HepG2 (cell line): ENCODE data around the gene GPT2. TPM values are rescaled to one million over a fixed set of nuclear protein-coding genes. Genes with fewer than 3 reads are reported as not detected.

Source experiments
- CREB1 ChIP-seq, 2 experiments: fragments of 450-650 bp in 1 of 2; IDR thresholded peaks; 2 replicates each; pipeline ENCODE4 v1.6.1; 2016 to 2017; ENCODE audit warnings: control low read depth in 1 of 2, mild to moderate bottlenecking in 1 of 2, missing compliant biosample characterization in 1 of 2, missing genetic modification characterization in 1 of 2
- ETV6 ChIP-seq: sonication (generic); formaldehyde crosslinking; conservative IDR thresholded peaks from 2 replicates; pipeline ENCODE4 v1.4.0; 2020; ENCODE audit warnings: missing genetic modification reagents
- FOXA1 ChIP-seq, 2 experiments: fragments of 450-650 bp in 1 of 2; sonication (generic) in 1 of 2; formaldehyde crosslinking in 1 of 2; IDR thresholded peaks; 2 replicates each; pipeline versions ENCODE4 v1.4.0 to v1.6.1; 2016 to 2020; ENCODE audit warnings: missing genetic modification reagents in 1 of 2
- HDAC2 ChIP-seq: sonication (generic); formaldehyde crosslinking; IDR thresholded peaks from 2 replicates; pipeline ENCODE4 v1.4.0; 2020; ENCODE audit warnings: missing genetic modification reagents
- HMG20B ChIP-seq: conservative IDR thresholded peaks from 2 replicates; pipeline ENCODE4 v1.6.1; 2016; ENCODE audit warnings: missing genetic modification reagents, missing compliant biosample characterization
- ZEB1 ChIP-seq: IDR thresholded peaks from 2 replicates; pipeline ENCODE4 v1.6.1; 2012; ENCODE audit warnings: mild to moderate bottlenecking, low read depth, inconsistent platforms; ENCODE audit not compliant: insufficient replicate concordance
- ZNF263 ChIP-seq: sonication (generic); formaldehyde crosslinking; IDR thresholded peaks from 2 replicates; pipeline ENCODE4 v1.4.0; 2020; ENCODE audit warnings: missing genetic modification reagents
- ZNF44 ChIP-seq: sonication (generic); formaldehyde crosslinking; IDR thresholded peaks from 2 replicates; pipeline ENCODE4 v1.5.1; 2020; ENCODE audit warnings: mild to moderate bottlenecking, missing genetic modification reagents
- ZNF564 ChIP-seq: sonication (generic); formaldehyde crosslinking; IDR thresholded peaks from 2 replicates; pipeline ENCODE4 v1.8.1; 2023; ENCODE audit warnings: mild to moderate bottlenecking, missing genetic modification reagents
- ZSCAN22 ChIP-seq: sonication (generic); formaldehyde crosslinking; IDR thresholded peaks from 2 replicates; pipeline ENCODE4 v1.4.0; 2020; ENCODE audit warnings: mild to moderate bottlenecking, missing genetic modification reagents
- polyA plus RNA-seq, 8 experiments: library from polyadenylated mRNA; depleted of rRNA in 3 of 8; stranded (reverse) in 7 of 8; unstranded in 1 of 8; fragments of >200 nt; fragmentation: Illumina TruSeq in 4 of 8; extraction: Trizol in 4 of 8; gene quantifications; 2 replicates each; pipeline versions ENCODE4 v1.2.1 to v1.2.3, GENCODE V29; 2011 to 2016; ENCODE audit warnings: low read depth in 4 of 8, missing spikeins in 1 of 8, mixed read lengths in 1 of 8; ENCODE audit not compliant: insufficient read depth in 1 of 8
- total RNA-seq, 5 experiments: library from RNA; depleted of rRNA; stranded (reverse); fragments of >200 nt; fragmentation: Illumina TruSeq; extraction: Trizol; gene quantifications; 2 replicates each; pipeline ENCODE4 v1.2.3, GENCODE V29; 2016; ENCODE audit warnings: low read depth in 1 of 5
- TF ChIP-seq, protein P1 (sequence below): IDR thresholded peaks from 2 replicates; pipeline ENCODE4 v1.6.1; 2016; ENCODE audit warnings: low read depth, missing genetic modification reagents, missing compliant biosample characterization
- TF ChIP-seq, protein P2 (sequence below): sonication (generic); formaldehyde crosslinking; IDR thresholded peaks from 2 replicates; pipeline ENCODE4 v1.4.0; 2020; ENCODE audit warnings: missing genetic modification reagents, low read depth, mild to moderate bottlenecking, borderline replicate concordance
- TF ChIP-seq, protein P3 (sequence below): sonication (generic); formaldehyde crosslinking; IDR thresholded peaks from 2 replicates; pipeline ENCODE4 v1.9.0; 2021; ENCODE audit warnings: mild to moderate bottlenecking, missing genetic modification reagents
- TF ChIP-seq, protein P4 (sequence below): IDR thresholded peaks from 2 replicates; pipeline ENCODE4 v1.6.1; 2016; ENCODE audit warnings: control low read depth

GPT2 gene
- total and polyA plus RNA-seq, 2 of the 13 experiments (the other 11 are each of a cell fraction or from before 2014, with no cell fraction given), result 138 to 267 TPM

DNA sequence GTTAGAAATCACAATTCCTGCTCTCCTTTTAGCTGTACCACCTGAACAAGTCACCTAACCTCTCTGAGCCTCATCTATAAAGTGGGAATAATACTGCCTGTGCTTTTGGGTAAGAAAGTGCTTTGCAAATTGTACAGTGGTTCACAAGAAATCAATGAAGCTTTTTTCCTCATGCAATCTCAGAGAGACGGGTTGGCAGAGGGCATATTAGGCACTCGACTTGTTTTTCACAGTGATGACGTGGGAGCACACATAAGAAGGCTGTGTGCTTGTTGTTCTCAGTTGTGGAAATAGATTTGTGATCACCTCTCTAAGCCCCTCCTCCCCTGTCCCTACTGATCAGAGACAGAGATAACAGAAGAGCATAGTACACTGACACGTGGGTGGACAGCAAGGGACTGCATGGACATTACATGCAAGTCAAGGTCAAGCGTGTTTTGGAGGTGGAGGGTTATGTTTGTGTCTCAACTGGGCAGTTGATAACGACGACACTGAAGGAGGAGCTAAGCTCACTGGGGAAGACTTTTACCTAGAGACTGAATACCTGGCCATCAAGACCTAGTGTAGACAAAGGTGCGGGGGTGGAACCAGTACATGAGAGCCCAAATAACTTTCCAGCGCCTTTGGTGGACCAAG is 1.7 kb upstream of the GPT2 start (continued):
- TF ChIP-seq, protein P1, sequence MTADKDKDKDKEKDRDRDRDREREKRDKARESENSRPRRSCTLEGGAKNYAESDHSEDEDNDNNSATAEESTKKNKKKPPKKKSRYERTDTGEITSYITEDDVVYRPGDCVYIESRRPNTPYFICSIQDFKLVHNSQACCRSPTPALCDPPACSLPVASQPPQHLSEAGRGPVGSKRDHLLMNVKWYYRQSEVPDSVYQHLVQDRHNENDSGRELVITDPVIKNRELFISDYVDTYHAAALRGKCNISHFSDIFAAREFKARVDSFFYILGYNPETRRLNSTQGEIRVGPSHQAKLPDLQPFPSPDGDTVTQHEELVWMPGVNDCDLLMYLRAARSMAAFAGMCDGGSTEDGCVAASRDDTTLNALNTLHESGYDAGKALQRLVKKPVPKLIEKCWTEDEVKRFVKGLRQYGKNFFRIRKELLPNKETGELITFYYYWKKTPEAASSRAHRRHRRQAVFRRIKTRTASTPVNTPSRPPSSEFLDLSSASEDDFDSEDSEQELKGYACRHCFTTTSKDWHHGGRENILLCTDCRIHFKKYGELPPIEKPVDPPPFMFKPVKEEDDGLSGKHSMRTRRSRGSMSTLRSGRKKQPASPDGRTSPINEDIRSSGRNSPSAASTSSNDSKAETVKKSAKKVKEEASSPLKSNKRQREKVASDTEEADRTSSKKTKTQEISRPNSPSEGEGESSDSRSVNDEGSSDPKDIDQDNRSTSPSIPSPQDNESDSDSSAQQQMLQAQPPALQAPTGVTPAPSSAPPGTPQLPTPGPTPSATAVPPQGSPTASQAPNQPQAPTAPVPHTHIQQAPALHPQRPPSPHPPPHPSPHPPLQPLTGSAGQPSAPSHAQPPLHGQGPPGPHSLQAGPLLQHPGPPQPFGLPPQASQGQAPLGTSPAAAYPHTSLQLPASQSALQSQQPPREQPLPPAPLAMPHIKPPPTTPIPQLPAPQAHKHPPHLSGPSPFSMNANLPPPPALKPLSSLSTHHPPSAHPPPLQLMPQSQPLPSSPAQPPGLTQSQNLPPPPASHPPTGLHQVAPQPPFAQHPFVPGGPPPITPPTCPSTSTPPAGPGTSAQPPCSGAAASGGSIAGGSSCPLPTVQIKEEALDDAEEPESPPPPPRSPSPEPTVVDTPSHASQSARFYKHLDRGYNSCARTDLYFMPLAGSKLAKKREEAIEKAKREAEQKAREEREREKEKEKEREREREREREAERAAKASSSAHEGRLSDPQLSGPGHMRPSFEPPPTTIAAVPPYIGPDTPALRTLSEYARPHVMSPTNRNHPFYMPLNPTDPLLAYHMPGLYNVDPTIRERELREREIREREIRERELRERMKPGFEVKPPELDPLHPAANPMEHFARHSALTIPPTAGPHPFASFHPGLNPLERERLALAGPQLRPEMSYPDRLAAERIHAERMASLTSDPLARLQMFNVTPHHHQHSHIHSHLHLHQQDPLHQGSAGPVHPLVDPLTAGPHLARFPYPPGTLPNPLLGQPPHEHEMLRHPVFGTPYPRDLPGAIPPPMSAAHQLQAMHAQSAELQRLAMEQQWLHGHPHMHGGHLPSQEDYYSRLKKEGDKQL (CRISPR knock-in tag), result peak; percentile 86
- TF ChIP-seq ZNF44 (CRISPR knock-in tag), result no peak
- TF ChIP-seq, protein P2, sequence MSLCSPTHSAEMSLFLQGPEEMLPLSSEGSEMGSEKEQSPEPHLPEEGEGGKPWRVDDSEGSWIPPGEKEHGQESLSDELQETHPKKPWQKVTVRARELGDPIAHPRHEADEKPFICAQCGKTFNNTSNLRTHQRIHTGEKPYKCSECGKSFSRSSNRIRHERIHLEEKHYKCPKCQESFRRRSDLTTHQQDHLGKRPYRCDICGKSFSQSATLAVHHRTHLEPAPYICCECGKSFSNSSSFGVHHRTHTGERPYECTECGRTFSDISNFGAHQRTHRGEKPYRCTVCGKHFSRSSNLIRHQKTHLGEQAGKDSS, result 0 out of 2 replicates have a peak, but pooled peaks have one; percentile 62
- TF ChIP-seq, protein P3, sequence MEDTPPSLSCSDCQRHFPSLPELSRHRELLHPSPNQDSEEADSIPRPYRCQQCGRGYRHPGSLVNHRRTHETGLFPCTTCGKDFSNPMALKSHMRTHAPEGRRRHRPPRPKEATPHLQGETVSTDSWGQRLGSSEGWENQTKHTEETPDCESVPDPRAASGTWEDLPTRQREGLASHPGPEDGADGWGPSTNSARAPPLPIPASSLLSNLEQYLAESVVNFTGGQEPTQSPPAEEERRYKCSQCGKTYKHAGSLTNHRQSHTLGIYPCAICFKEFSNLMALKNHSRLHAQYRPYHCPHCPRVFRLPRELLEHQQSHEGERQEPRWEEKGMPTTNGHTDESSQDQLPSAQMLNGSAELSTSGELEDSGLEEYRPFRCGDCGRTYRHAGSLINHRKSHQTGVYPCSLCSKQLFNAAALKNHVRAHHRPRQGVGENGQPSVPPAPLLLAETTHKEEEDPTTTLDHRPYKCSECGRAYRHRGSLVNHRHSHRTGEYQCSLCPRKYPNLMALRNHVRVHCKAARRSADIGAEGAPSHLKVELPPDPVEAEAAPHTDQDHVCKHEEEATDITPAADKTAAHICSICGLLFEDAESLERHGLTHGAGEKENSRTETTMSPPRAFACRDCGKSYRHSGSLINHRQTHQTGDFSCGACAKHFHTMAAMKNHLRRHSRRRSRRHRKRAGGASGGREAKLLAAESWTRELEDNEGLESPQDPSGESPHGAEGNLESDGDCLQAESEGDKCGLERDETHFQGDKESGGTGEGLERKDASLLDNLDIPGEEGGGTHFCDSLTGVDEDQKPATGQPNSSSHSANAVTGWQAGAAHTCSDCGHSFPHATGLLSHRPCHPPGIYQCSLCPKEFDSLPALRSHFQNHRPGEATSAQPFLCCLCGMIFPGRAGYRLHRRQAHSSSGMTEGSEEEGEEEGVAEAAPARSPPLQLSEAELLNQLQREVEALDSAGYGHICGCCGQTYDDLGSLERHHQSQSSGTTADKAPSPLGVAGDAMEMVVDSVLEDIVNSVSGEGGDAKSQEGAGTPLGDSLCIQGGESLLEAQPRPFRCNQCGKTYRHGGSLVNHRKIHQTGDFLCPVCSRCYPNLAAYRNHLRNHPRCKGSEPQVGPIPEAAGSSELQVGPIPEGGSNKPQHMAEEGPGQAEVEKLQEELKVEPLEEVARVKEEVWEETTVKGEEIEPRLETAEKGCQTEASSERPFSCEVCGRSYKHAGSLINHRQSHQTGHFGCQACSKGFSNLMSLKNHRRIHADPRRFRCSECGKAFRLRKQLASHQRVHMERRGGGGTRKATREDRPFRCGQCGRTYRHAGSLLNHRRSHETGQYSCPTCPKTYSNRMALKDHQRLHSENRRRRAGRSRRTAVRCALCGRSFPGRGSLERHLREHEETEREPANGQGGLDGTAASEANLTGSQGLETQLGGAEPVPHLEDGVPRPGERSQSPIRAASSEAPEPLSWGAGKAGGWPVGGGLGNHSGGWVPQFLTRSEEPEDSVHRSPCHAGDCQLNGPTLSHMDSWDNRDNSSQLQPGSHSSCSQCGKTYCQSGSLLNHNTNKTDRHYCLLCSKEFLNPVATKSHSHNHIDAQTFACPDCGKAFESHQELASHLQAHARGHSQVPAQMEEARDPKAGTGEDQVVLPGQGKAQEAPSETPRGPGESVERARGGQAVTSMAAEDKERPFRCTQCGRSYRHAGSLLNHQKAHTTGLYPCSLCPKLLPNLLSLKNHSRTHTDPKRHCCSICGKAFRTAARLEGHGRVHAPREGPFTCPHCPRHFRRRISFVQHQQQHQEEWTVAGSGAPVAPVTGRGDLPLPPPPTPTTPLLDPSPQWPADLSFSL, result peak; percentile 71; the same call in 1 of the 2 replicates
- TF ChIP-seq ZEB1, result peak; percentile 91
- TF ChIP-seq HDAC2, result peak; percentile 99
- TF ChIP-seq CREB1 (IDR thresholded peaks at IDR 0.05), result peak; percentile 92
- TF ChIP-seq CREB1 (CRISPR knock-in tag; IDR thresholded peaks at IDR 0.05), result peak; percentile 94
- TF ChIP-seq FOXA1 (IDR thresholded peaks at IDR 0.05), result no peak
- peak; percentile 65; the same call in 1 of the 2 replicates for TF ChIP-seq FOXA1 (CRISPR knock-in tag; IDR thresholded peaks at IDR 0.05)
- TF ChIP-seq ZSCAN22 (CRISPR knock-in tag), result peak; percentile 27; the same call in 1 of the 2 replicates
- TF ChIP-seq, protein P4, sequence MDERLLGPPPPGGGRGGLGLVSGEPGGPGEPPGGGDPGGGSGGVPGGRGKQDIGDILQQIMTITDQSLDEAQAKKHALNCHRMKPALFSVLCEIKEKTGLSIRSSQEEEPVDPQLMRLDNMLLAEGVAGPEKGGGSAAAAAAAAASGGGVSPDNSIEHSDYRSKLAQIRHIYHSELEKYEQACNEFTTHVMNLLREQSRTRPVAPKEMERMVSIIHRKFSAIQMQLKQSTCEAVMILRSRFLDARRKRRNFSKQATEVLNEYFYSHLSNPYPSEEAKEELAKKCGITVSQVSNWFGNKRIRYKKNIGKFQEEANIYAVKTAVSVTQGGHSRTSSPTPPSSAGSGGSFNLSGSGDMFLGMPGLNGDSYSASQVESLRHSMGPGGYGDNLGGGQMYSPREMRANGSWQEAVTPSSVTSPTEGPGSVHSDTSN (CRISPR knock-in tag), result peak; percentile 66; the same call in 1 of the 2 replicates
- no peak for TF ChIP-seq ETV6
- peak; percentile 78; the same call in 1 of the 2 replicates for TF ChIP-seq HMG20B (CRISPR knock-in tag)
- TF ChIP-seq ZNF263, result peak; percentile 81
- TF ChIP-seq ZNF564 (CRISPR knock-in tag), result no peak; the same call in 1 of the 2 replicates
